IMR-90 (cell line): ENCODE measurements around the gene FKBP4.

Experiments used
- MAZ ChIP-seq: IDR thresholded peaks from 2 replicates; pipeline ENCODE4 v1.6.1; 2012; ENCODE audit warnings: low read depth, mild to moderate bottlenecking, low read length, improper control_type of control experiment, moderate library complexity, borderline replicate concordance
- POLR2A ChIP-seq: IDR thresholded peaks from 2 replicates; pipeline ENCODE4 v1.6.1; 2012; ENCODE audit warnings: mild to moderate bottlenecking, low read depth, low read length
- TF ChIP-seq, protein P1 (sequence below): conservative IDR thresholded peaks from 2 replicates; pipeline ENCODE4 v1.5.1; 2012; ENCODE audit warnings: mild to moderate bottlenecking, low read depth, low read length, improper control_type of control experiment

DNA sequence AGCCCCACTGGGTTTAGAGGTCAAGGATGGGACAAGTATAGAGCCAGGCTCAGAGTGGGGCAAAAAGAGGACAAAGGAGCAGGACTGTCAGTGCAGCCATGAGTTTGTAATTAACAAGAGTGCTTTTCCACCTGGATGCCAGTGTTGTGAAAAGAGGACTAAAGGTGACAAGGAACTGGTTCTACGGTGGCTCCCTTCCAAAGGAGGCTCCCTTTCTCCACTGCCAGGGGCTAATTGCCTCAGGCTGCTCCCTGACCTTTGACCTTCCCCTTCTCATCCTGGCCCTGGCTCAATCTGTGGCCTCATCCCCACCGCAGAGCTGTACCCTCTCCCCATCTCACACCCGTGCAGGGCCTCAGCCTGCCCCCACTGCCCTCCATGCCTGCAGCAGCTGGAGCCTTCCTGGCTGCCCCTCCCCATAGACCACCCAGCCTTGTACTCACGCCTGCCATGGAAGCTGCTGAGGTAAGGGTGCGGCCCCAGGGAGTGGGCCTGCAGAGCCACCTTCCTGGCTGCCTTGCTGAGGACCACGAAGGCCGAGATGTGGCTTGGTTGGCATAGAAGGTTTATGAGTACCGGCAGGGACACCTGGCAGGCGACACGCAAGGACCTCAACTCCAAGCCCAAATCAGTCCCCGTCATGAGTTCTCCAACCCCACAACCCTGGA is 24.8 kb upstream of the FKBP4 start:
- TF ChIP-seq, protein P1, sequence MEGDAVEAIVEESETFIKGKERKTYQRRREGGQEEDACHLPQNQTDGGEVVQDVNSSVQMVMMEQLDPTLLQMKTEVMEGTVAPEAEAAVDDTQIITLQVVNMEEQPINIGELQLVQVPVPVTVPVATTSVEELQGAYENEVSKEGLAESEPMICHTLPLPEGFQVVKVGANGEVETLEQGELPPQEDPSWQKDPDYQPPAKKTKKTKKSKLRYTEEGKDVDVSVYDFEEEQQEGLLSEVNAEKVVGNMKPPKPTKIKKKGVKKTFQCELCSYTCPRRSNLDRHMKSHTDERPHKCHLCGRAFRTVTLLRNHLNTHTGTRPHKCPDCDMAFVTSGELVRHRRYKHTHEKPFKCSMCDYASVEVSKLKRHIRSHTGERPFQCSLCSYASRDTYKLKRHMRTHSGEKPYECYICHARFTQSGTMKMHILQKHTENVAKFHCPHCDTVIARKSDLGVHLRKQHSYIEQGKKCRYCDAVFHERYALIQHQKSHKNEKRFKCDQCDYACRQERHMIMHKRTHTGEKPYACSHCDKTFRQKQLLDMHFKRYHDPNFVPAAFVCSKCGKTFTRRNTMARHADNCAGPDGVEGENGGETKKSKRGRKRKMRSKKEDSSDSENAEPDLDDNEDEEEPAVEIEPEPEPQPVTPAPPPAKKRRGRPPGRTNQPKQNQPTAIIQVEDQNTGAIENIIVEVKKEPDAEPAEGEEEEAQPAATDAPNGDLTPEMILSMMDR: no peak
- TF ChIP-seq MAZ (no peak), POLR2A (no peak)
